GM19099 (cell line): ENCODE data around the gene ACADSB.

Experiments
- POLR2A ChIP-seq: IDR thresholded peaks from 3 replicates; pipeline ENCODE4 v1.6.1; 2011; ENCODE audit warnings: low read depth; ENCODE audit not compliant: insufficient read length; ENCODE audit errors: extremely low read depth

ACADSB gene

GRCh38 chr10:123096452-123096851 lies 87.6 kb downstream of the ACADSB start:
- TF ChIP-seq POLR2A, result no peak

GRCh38 chr10:123097039-123097438 lies 88.2 kb downstream of the ACADSB start:
- no peak for TF ChIP-seq POLR2A

- TF ChIP-seq POLR2A, result no peak
Observed at GRCh38 chr10:123100030-123100762, 91.4 kb downstream of the ACADSB start.

GRCh38 chr10:123101872-123102271 lies 93.1 kb downstream of the ACADSB start:
- no peak for TF ChIP-seq POLR2A

- no peak for TF ChIP-seq POLR2A
Observed at GRCh38 chr10:123102673-123103072, 93.9 kb downstream of the ACADSB start.

GRCh38 chr10:123103944-123104343 lies 95.1 kb downstream of the ACADSB start:
- no peak for TF ChIP-seq POLR2A
